T47D (cell line): ENCODE results near the gene IKBKE.

ENCODE experiments used
- DNase-seq, 2 experiments: peaks; one replicate each; pipeline versions ENCODE4 v3.0.0 to v3.0.0-alpha.2; 2011 to 2012; ENCODE audit warnings: low read depth in 1 of 2, low spot score in 1 of 2
- JUND ChIP-seq: IDR thresholded peaks from 2 replicates; pipeline ENCODE4 v1.6.1; 2012; ENCODE audit warnings: low read depth
- in situ Hi-C: cut with HindIII; loops from 2 replicates; pipeline ENCODE4 v1.10.0; 2016; ENCODE audit warnings: low sequenced_read_pairs, low pct_unique_long_range_greater_than_20kb

IKBKE gene

GRCh38 chr1:206484901-206485300, 14.6 kb downstream of the IKBKE start:
- no peak for DNase-seq
- no peak for TF ChIP-seq JUND
- in situ Hi-C loops, result no loop called here

DNA sequence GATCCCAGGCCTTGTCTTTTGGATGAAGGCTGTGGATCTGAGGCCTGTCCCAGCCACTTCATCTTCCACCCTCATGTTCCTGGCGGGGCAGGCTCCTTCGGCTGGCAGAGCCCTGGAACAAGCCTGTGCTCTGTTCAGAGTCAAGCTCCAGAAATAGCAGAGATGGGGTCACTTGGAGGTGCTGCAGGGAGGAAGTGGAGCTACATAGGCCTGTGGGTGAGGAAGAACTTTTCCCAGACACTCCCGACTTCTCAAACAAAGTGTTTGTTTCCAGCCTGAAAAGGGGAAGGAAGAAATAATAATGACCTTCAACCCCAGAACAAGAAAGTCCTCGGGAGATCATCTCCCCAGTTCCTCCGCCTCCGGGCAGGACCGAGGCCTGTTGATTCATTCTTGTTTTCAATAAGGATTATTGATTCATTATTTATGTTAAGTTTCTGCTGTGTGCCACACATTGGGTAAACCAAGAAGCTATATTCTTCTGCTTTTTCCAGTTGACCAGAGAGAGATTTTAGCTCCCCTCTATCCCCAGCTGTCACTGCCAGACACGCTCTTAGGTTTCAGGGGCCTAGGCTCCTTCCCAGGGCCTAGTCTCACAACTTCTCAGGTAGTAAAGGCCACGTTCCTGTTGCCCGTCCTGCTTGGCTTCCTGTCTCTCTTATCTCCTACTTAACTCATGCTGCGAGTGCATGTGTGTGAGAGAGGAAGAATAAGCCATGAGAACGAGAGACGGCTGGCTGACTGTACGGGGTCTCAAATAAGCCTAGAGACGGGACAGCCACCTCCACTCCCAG, 16.9 kb downstream of the IKBKE start:
- no peak for TF ChIP-seq JUND
- DNase-seq, result no peak
- in situ Hi-C loops, result no loop called here

- DNase-seq, result no peak
- no peak for TF ChIP-seq JUND
- in situ Hi-C loops, result no loop called here
Measured at GRCh38 chr1:206487970-206488369, 17.7 kb downstream of the IKBKE start.

- in situ Hi-C loops, result no loop called here
- DNase-seq, result no peak
- no peak for TF ChIP-seq JUND
Measured at GRCh38 chr1:206488466-206488865, 18.2 kb downstream of the IKBKE start.

- in situ Hi-C loops, result no loop called here
- TF ChIP-seq JUND, result no peak
- DNase-seq, result peak; percentile 77 to 90
Measured at GRCh38 chr1:206489980-206490770, 19.9 kb downstream of the IKBKE start.

DNA sequence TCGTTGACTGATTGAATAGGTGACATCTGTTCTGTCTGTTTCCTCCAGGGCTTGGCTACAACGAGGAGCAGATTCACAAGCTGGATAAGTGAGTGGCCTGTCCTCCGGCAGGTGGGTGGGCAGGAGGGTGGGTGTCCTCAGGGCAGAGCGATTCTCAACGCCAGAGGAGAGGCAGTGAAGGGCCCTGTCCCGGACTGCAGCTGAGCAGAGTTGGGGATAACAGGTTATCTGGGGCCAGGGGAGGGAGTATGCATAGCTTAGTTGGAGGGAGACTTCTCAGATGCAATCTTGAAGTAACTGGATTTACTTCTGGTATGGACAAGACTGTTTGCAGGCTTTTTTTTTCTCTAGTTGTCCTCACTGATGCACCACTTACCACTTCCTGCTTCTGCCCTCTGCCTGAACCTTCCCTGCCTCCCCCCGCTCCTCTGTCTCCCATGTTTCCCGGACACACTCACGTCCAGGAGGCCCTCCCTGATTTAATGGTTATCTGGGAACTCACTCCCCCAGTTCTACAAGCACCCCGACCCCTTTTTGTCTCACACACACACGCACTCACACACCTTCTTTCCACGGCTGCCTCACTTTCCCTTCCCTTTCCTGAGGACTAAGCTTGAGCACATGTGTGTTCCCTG, 20.6 kb downstream of the IKBKE start:
- TF ChIP-seq JUND, result no peak
- in situ Hi-C loops, result no loop called here
- no peak for DNase-seq

- TF ChIP-seq JUND, result no peak
- in situ Hi-C loops, result no loop called here
- no peak for DNase-seq
Measured at GRCh38 chr1:206491616-206492015, 21.3 kb downstream of the IKBKE start.

GRCh38 chr1:206492589-206492988, 22.3 kb downstream of the IKBKE start:
- in situ Hi-C loops, result no loop called here
- DNase-seq, result no peak
- no peak for TF ChIP-seq JUND

DNA sequence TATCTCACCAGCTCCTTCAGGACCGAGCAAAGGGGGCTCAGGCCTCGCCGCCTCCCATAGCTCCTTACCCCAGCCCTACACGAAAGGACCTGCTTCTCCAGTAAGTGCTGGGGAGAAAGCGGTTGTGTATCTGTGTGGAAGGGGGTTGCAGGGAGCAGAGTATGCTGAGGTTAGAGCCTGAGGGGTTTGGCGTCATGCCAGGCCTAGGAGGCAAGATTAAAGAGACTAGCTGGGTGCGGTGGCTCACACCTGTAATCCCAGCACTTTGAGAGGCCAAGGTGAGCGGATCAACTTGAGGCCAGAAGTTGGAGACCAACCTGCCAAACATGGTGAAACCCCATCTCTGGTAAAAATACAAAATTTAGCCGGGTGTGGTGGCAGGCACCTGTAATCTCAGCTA, 23.0 kb downstream of the IKBKE start:
- in situ Hi-C loops, result no loop called here

GRCh38 chr1:206495011-206495461, 24.8 kb downstream of the IKBKE start:
- in situ Hi-C loops, result no loop called here
- no peak for TF ChIP-seq JUND
- no peak for DNase-seq

More for the DNA sequence above, 23.0 kb downstream of the IKBKE start:
- DNase-seq, result no peak
- no peak for TF ChIP-seq JUND

GRCh38 chr1:206495493-206496046, 25.3 kb downstream of the IKBKE start:
- DNase-seq, result no peak
- no peak for TF ChIP-seq JUND
- in situ Hi-C loops, result no loop called here

DNA sequence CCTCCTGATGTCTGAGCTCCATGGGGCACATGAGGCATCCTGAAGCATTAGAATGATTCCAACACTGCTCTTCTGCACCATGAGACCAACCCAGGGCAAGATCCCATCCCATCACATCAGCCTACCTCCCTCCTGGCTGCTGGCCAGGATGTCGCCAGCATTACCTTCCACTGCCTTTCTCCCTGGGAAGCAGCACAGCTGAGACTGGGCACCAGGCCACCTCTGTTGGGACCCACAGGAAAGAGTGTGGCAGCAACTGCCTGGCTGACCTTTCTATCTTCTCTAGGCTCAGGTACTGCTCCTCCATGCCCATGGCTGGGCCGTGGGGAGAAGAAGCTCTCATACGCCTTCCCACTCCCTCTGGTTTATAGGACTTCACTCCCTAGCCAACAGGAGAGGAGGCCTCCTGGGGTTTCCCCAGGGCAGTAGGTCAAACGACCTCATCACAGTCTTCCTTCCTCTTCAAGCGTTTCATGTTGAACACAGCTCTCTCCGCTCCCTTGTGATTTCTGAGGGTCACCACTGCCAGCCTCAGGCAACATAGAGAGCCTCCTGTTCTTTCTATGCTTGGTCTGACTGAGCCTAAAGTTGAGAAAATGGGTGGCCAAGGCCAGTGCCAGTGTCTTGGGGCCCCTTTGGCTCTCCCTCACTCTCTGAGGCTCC, 26.0 kb downstream of the IKBKE start:
- no peak for TF ChIP-seq JUND
- in situ Hi-C loops, result no loop called here
- DNase-seq, result no peak
